Lung microvascular endothelial cell (primary cell): Measurements from ENCODE around the gene TRIAP1. TPM values are rescaled to one million over a fixed set of nuclear protein-coding genes. Genes with fewer than 3 reads are reported as not detected.

Source experiments
- DNase-seq, 2 donors: peaks; one replicate each; pipeline versions ENCODE4 v3.0.0 to v3.0.0-alpha.2; 2010; ENCODE audit warnings: low read depth in 2 of 2
- total RNA-seq: library from RNA; depleted of rRNA; stranded (reverse); fragments of >200 nt; gene quantifications from 2 replicates; pipeline ENCODE4 v1.2.1, GENCODE V29; 2014

Gene TRIAP1
- total RNA-seq, 1 donor from 2014 or later = 26.0 TPM

DNA sequence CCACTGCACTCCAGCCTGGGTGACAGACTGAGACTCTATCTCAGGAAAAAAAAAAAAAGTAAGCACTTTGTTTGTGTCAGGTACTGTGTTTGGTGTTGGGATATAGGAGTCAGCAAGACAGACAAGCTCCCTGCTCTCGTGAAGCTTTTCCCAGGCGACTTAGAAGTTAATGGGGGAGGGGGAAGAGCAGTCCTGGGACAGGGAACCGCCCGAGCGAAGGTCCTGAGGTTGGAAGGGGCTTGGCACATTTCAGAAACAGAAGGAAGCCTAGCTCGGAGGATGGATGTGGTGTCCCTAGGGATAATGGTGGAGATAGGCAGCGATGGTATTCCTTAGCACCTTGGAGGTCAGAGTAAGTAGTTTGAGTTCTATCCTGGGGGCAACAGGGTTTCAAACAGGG lies 16.8 kb downstream of the TRIAP1 start:
- DNase-seq = no peak

- no peak for DNase-seq
These were observed 17.5 kb downstream of the TRIAP1 start for GRCh38 chr12:120428597-120429229.

GRCh38 chr12:120425797-120426196 lies 20.4 kb downstream of the TRIAP1 start:
- DNase-seq = no peak

DNA sequence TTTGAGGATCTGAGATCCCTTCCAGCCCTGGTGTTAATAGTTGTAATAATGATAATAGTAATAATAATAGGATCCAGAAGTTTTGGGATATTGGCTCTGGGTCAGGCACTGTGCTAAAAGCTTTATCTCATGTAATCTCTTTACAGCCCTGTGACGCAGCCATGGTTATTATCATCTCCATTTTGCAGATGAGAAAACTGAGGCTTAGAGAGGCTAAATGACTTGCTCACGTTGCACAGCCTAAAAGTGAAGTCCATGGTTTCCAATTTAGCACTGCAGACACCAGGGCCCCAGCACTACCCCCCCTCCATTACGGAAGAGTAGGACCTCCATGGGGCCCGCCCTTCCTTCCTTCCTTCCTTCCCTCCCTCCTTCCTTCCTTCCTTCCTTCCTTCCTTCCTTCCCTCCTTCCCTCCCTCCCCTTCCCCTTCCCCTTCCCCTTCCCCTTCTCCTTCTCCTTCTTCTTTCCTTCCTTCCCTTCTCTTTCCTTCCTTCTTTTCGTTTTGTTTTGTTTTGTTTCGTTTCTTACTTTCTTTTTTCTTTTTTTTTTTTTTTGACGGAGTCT lies 23.2 kb downstream of the TRIAP1 start:
- no peak for DNase-seq

GRCh38 chr12:120421701-120422100 lies 24.5 kb downstream of the TRIAP1 start:
- DNase-seq = no peak

DNA sequence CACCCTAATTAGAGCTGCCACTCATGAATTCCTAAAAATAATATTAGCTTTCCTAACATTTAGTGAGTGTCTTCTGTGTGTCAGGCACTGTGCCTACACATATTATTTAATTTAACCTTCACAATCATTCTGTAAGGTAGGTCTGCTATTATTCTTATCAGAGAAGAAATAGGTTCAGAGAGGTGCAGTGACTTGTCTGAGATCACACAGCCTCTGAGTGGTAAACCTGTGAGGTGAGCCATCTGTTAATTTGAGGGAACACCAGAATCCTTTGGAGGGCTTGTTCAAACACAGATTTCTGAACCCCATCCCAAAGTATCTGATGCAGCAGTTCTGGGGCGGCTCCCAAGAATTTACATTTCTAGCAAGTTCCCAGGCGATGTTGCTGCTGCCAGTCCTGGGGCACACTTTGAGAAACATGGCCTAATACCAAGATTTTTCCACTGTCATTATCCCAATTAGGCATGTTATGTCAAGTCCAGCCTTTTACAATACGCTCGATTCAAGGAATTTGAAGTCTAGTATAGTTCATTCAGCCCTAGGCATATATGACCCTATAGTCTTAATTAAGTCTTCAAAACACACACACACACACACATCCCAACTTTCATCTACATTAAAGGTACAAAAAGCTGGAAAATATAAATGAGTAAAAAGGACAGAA lies 28.1 kb downstream of the TRIAP1 start:
- DNase-seq = no peak

GRCh38 chr12:120416490-120417216 lies 29.5 kb downstream of the TRIAP1 start:
- no peak for DNase-seq

- DNase-seq = no peak
These were observed 32.1 kb downstream of the TRIAP1 start for GRCh38 chr12:120413901-120414695.

GRCh38 chr12:120412421-120412820 lies 33.8 kb downstream of the TRIAP1 start:
- no peak for DNase-seq

DNA sequence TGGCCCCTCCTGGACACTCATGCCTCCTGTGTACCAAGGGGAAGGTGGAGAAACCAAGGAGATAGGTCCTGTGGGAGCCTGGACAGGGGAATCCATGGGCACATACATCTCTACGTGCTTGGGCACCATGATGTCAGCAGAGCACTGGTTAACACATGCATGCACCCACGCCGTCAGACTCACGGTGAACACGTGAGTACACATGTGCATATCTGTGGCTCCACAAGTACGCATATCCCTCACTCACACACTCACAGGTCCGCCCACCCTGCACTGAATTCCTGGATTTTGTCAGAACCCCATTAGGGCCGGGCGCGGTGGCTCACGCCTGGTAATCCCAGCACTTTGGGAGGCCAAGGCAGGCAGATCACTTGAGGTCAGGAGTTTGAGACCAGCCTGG lies 37.4 kb downstream of the TRIAP1 start:
- DNase-seq = no peak

DNA sequence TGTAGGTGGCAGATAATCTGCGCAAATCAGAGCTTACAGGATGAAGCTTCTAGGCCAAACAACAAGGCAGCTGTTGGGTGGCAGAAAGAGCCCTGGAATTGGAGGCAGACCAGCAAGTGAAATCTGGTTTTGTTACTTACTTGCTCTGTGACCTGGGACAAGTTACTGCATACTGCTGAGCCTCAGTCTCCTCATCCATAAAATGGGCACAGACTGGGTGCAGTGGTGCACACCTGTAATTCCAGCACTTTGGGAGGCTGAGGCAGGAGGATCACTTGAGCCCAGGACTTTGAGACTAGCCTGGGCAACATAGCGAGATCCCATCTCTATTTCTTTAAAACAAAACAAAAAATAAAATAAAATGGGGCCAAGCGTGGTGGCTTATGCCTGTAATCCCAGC lies 39.6 kb downstream of the TRIAP1 start:
- no peak for DNase-seq

- DNase-seq = peak; percentile 7 to 45
These were observed 40.1 kb downstream of the TRIAP1 start for GRCh38 chr12:120406069-120406468.

DNA sequence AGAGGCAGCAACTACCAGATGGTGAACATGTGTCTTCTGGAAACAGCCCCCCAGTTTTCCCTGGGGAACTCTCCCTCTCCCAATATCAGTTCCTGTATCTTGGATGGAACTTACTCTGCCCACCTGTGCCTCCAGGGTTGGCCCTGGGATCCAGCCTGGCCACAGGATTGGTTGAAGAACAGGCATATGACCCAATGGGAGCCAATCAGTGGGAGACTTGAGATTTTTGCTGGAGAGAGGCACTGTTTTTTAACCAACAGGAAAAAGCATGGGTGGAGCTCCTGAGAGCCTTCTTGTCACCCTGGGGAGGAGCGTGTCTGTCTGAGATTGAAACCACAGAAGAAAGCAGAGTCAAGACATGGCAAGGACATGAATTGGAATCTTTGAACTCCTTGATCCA lies 41.9 kb downstream of the TRIAP1 start:
- DNase-seq = no peak

- DNase-seq = no peak
These were observed 42.3 kb downstream of the TRIAP1 start for GRCh38 chr12:120403869-120404268.

- no peak for DNase-seq
These were observed 44.0 kb downstream of the TRIAP1 start for GRCh38 chr12:120402217-120402616.

DNA sequence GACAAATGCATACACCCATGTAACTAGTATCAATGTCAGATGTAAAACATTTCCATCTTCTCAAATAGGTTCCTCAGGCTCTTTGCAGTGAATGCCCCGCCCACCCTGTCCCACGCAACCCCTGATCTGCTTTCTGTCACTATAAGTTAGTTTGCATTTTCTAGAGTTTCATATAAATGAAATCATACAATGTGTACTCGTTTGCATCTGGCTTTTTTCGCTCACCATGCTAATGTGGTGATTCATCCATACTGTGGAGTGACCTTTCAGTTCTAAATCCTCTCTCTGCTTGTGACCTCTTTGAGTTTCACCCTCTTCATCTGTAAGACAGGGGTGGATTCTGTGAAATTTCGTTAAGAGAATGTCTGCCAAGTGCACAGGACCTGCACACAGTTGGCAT lies 46.7 kb downstream of the TRIAP1 start:
- no peak for DNase-seq

- DNase-seq = no peak
These were observed 48.2 kb downstream of the TRIAP1 start for GRCh38 chr12:120397824-120398540.

- no peak for DNase-seq
These were observed 51.5 kb downstream of the TRIAP1 start for GRCh38 chr12:120394483-120395367.
